Measurements from ENCODE around the gene NOC2L.
A peak's percentile ranks its signal among the peaks of the same experiment; 100 is the strongest.

Gene NOC2L

DNA sequence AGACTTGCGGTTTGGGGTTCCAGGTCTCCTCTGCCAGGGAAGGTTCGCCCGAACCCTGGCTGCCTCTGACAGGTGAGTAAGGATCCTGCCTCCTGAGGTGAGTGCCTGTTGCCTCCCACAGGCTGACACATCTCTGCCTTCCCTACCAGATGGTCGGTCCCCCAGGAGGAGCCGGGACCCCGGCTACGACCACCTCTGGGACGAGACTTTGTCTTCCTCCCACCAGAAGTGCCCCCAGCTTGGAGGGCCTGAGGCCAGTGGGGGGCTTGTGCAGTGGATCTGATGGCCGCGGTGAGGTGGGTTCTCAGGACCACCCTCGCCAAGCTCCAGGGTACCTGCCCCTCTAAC, 15.2 kb upstream of the NOC2L start:
- Mint-ChIP-seq H3K4me1 (peaks cover 3% of the 10 kb centered on the region), H3K27ac (no peak overlapping the region), H3K27me3 (peaks cover 22% of the 10 kb centered on the region), H3K9me3 (no peaks in the 10 kb centered on the region), H3K4me3 (no peak overlapping the region), H3K36me3 (peaks cover 4% of the 10 kb centered on the region)
- DNase-seq (ENCODE audit: low spot score in 2 of 2) (no peak), ATAC-seq (ENCODE audit: low read depth) (no peak)

DNA sequence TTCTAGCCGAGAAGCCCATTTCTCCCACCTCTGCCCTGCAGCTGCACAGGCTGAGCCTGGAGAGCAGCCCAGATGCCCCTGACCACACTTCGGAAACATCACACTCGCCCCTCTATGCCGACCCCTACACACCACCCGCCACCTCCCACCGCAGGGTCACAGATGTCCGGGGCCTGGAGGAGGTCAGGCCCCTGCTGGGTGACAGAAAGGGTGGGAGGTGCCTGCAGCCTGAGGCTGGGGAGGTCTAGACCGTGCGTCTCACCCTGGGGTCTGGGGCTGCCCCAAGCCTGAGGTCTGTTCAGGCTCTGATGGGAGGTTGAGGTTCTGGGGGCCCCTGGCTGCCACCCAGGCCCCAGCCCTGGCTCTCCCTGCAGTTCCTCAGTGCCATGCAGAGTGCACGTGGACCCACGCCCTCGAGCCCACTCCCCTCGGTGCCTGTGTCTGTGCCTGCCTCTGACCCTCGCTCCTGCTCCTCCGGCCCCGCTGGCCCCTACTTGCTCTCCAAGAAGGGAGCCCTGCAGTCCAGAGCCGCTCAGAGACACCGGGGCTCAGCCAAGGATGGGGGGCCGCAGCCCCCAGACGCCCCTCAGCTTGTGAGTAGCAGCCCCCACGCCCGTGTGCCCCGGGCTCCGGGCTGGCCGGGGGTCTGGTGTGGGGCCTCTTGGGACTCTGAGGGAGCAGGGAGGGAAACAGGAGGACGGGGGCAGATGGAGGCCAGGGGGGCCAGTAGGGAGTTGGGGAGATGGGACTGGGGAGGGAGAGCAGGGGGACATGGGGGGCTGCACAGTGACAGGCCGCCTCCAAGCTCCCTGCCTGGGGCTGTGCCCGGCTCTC, 14.6 kb upstream of the NOC2L start:
- H3K27ac Mint-ChIP-seq = no peak overlapping the region
- peaks cover 23% of the 10 kb centered on the region for H3K27me3 Mint-ChIP-seq
- peaks cover 3% of the 10 kb centered on the region for H3K4me1 Mint-ChIP-seq
- DNase-seq (ENCODE audit: low spot score in 2 of 2) (no peak), ATAC-seq (ENCODE audit: low read depth) (no peak)
- H3K4me3 Mint-ChIP-seq = no peak overlapping the region
- peaks cover 4% of the 10 kb centered on the region for H3K36me3 Mint-ChIP-seq
- H3K9me3 Mint-ChIP-seq = no peaks in the 10 kb centered on the region

DNA sequence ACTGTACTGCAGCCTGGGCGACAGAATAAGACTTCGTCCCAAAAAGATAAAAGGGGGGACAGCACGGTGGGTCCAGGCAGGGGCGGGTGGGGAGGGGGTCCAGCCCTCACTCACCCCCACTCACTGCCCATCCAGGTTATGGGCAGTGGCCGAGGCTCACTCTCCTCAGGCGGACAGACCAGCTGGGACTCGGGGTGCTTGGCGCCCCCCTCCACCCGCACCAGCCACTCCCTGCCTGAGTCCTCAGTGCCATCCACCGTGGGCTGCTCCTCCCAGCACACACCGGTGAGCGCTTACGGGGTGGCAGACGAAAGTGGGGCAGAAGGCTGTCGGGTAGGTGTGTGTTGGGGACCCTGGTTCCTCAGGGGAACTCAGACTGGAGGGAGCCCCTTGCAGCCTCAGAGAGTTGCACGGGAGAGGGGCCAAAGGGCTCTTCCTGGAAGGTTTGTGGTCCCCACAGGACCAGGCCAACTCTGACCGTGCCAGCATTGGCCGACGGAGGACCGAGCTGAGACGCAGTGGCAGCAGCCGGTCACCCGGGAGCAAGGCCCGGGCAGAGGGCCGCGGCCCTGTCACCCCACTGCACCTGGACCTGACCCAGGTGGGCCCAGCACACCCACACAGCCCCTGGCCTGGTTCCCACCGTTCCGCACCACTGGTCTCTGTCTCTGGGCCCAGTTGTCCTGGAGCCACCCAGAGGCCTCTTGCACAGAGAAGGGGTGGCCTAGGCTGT, 13.8 kb upstream of the NOC2L start:
- DNase-seq (ENCODE audit: low spot score in 2 of 2) (no peak), ATAC-seq (ENCODE audit: low read depth) (no peak)
- Mint-ChIP-seq H3K4me3 (no peak overlapping the region), H3K9me3 (no peaks in the 10 kb centered on the region), H3K27ac (no peak overlapping the region), H3K27me3 (peaks cover 23% of the 10 kb centered on the region), H3K4me1 (peaks cover 3% of the 10 kb centered on the region), H3K36me3 (no peaks in the 10 kb centered on the region)

DNA sequence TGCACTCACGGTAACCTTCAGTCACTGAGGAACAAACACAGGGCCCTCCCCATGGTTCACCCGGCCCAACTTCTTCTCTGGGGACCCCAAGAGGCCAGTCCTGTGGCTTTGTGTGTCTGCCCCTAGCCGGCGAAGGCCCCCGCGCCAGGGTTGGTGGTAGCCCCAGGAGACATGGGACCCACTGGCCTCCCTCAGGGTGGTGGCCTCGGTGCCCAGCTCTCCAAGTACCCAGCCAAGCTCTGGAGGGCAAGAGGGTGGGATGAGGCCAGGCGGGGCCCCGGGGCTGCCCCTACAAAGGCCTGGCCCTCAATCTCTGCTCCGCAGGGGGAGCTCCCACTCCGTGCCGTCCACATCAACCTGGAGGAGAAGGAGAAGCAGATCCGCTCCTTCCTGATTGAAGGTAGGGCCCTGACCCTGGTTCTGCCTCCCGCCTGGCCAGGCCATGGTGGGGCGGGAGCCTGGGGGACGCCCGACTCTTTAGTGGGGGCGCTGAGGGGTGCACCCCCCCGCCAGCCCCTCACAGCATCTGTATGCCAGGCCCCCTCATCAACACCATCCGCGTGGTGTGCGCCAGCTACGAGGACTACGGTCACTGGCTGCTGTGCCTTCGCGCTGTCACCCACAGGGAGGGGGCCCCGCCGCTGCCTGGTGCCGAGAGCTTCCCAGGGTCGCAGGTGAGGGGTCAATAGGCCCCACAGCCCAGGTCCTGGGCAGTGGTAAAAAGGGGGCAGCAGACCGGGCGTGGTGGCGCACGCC, 12.9 kb upstream of the NOC2L start:
- Mint-ChIP-seq H3K9me3 (no peaks in the 10 kb centered on the region), H3K36me3 (no peaks in the 10 kb centered on the region), H3K27ac (no peak overlapping the region), H3K27me3 (peaks cover 23% of the 10 kb centered on the region), H3K4me3 (no peak overlapping the region), H3K4me1 (peaks cover 3% of the 10 kb centered on the region)
- DNase-seq (ENCODE audit: low spot score in 2 of 2) (no peak), ATAC-seq (ENCODE audit: low read depth) (no peak)

DNA sequence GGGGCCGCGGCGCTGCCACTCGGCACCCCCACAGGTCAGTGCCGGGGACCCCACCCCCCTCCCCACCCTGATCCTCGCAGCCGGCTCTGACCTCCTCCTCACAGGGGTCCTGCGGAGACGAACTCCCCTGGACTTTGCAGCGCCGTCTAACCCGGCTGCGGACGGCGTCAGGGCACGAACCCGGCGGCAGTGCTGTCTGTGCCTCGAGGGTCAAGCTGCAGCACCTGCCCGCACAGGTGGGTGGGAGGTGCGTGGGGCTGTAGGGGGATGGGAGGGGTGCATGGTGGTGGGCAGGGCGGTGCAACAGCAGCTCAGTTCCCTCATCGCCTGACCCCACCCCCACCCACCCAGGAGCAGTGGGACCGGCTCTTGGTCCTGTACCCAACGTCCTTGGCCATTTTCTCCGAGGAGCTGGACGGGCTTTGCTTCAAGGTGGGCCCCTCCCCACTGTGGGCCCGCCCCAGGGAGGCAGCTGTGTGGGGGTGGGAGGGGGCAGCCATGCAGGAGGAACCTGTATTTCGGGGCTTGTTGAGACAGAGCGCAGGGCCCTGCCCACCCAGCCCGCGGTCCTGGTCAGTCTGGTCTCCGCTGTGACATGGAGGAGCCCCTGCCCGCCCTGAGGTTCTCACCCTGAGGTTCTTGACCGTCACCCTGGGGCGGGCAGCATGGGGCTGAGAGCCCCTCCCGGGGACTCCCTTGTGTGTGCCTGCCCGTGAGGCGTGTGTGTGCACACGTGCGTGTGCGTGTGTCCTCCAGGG, 12.1 kb upstream of the NOC2L start:
- H3K36me3 Mint-ChIP-seq = no peaks in the 10 kb centered on the region
- H3K4me1 Mint-ChIP-seq = peaks cover 3% of the 10 kb centered on the region
- H3K27me3 Mint-ChIP-seq = peaks cover 23% of the 10 kb centered on the region
- H3K4me3 Mint-ChIP-seq = no peak overlapping the region
- no peak for DNase-seq (ENCODE audit: low spot score in 2 of 2)
- H3K9me3 Mint-ChIP-seq = no peaks in the 10 kb centered on the region
- H3K27ac Mint-ChIP-seq = no peak overlapping the region
- ATAC-seq (ENCODE audit: low read depth) = no peak

DNA sequence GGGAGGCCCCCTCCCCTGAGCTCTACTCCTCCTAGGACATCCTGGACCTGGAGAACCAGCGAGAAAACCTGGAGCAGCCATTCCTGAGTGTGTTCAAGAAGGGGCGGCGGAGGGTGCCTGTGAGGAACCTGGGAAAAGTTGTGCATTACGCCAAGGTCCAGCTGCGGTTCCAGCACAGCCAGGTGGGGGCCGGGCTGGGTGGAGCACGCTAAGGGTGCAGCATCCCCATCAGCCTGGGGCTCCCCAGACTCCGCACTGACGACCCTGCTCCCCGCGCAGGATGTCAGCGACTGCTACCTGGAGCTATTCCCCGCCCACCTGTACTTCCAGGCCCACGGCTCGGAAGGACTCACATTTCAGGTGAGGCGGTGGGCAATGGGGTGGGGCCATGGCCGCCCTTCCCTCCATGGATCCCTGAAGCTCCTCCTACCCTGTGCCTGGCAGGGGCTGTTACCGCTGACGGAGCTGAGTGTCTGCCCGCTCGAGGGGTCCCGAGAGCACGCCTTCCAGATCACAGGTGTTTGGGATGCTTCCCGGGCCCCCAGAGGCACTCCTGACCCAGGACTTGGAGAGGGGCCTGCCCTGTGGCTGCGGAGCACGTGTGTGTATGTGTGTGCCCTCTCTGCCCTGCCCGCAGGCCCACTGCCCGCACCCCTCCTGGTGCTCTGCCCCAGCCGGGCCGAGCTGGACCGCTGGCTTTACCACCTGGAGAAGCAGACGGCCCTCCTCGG, 11.4 kb upstream of the NOC2L start:
- ATAC-seq (ENCODE audit: low read depth) (no peak), DNase-seq (ENCODE audit: low spot score in 2 of 2) (no peak)
- H3K9me3 Mint-ChIP-seq = no peaks in the 10 kb centered on the region
- H3K27me3 Mint-ChIP-seq = peaks cover 19% of the 10 kb centered on the region
- no peak overlapping the region for H3K4me3 Mint-ChIP-seq
- no peak overlapping the region for H3K27ac Mint-ChIP-seq
- H3K36me3 Mint-ChIP-seq = no peaks in the 10 kb centered on the region
- peaks cover 3% of the 10 kb centered on the region for H3K4me1 Mint-ChIP-seq

DNA sequence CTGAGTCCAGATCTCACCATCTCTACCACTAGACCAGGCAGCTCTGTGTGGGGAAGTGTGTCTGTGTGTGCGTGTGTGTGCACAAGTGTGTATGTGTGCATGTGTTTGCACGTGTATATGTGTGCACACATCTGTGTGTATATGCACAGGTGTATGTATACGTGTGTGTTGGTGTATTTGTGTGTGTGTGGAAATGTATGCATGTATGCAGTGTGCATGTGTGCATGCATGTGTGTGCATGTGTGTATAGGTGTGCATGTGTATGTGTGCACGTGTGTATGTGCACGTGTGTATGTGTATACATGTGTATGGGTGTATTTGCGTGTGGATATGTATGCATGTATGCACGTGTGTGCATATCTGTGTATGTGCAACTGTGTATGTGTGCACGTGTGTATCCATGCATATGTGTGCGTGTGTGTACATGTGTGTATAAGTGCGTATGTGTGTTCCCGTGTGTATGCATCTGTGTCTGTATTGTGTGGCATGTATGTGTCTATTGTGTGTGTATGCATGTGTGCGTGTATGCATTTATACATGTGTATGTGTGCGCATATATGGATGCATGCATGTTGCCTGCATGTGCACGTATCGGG, 10.3 kb upstream of the NOC2L start:
- no peak for ATAC-seq (ENCODE audit: low read depth)
- H3K4me3 Mint-ChIP-seq = no peak overlapping the region
- peaks cover 1% of the 10 kb centered on the region for H3K36me3 Mint-ChIP-seq
- H3K27ac Mint-ChIP-seq = no peak overlapping the region
- no peaks in the 10 kb centered on the region for H3K9me3 Mint-ChIP-seq
- H3K27me3 Mint-ChIP-seq = peaks cover 14% of the 10 kb centered on the region
- peaks cover 3% of the 10 kb centered on the region for H3K4me1 Mint-ChIP-seq
- no peak for DNase-seq (ENCODE audit: low spot score in 2 of 2)

DNA sequence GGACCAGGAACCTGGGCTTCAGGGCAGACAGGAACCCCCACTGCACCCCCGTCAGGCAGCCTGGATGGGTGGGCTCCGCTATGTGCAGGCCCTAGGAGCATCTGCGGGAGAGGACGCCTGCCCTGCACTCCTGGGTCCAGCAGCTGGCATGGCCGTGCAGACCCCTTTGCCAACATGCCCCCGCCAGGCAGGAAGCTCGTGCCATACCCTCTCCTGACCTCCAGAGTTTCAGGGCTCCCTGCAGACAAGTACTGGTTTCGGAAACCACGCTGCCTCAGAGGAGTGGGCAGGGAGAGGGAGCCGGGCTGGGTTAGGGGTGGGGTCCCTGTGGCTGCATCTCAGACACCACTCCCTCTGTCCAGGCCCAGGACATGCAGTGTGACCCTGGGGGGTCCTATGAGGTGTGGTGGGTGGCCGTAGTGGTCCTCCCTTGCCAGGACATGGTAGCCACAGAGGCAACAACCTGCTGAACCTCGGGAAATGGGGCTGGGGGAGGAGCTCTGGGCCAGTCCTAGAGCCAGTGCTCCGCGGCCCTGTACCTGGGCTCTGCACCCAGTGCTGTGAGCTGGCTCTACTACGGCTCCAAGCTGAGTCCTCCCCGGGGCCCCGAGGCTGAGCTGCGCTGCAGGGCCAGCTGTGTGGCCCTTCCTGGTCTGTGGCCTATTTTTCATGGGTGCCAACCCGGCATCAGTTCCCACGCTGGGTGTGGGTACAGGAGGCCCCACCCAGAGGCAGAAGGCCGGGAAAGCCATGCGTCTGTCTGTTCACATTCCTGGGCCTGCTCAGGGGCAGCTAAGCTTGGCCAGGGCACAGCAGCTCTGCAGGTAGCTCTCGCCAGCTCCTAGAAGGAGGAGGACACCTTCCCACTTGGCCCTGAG, 8.6 kb upstream of the NOC2L start:
- Mint-ChIP-seq H3K27me3 (peaks cover 11% of the 10 kb centered on the region), H3K9me3 (no peaks in the 10 kb centered on the region), H3K4me3 (peak overlapping the region; percentile 37), H3K27ac (no peak overlapping the region), H3K4me1 (peaks cover 3% of the 10 kb centered on the region), H3K36me3 (peaks cover 1% of the 10 kb centered on the region)
- ATAC-seq (ENCODE audit: low read depth) (no peak), DNase-seq (ENCODE audit: low spot score in 2 of 2) (no peak)

DNA sequence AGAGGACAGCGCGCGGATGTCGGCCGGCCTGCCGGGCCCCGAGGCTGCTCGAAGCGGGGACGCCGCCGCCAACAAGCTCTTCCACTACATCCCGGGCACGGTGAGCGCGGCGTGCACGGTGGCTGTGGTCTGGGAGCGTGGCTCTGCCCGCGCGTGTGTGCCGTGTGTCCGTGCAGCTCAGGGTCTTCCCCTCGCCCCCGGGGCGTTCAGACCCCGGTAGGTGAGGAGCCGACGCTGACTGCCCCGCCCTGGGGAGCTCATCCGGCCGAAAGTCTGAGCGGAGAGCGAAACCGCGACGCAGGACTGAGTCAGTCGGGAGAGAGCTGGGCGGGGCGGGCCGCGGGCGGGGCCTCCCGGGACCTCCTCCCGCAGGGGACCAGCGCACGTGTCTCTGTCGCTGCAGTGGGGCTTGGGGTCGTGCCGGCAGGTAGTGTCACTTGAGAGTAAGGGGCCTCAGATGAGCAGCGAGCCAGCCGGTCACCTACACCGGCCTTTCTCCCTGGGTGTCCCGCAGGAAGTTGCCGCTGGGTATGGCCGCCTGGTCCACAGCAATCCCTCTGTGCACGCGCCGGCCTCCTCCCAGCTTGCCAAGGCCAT, 7.7 kb upstream of the NOC2L start:
- Mint-ChIP-seq H3K4me3 (peak overlapping the region; percentile 77), H3K27me3 (peaks cover 11% of the 10 kb centered on the region), H3K36me3 (peaks cover 1% of the 10 kb centered on the region), H3K27ac (no peak overlapping the region), H3K4me1 (peaks cover 6% of the 10 kb centered on the region), H3K9me3 (no peaks in the 10 kb centered on the region)
- peak; percentile 81 for ATAC-seq (ENCODE audit: low read depth)
- peak in 1 of 2 donors; percentile 44 for DNase-seq (ENCODE audit: low spot score in 2 of 2)

DNA sequence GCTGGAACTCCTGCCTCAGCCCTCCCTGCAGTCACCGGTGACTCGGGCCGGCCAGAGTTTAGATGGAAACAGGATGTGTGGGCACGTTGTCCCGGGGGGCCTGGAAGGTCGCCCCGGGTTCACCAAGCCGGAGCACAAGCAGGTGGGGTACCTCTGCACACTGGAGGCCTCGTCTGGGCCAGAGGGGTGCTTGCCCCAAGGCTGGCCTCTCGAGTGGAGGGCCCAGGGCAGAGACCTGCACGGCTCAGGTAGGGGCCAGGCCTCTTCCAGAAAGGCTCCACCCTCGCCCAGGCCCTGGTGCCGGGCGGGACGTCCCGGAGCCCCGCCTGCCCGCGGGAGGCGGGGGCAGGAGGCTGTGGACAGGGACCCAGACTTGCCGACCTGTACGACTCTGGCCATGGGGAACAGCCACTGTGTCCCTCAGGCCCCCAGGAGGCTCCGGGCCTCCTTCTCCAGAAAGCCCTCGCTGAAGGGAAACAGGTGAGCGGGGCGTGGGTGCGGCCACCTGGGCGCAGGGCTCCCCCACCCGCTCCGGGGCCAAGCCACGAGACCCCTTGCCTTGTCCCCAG, 7.2 kb upstream of the NOC2L start, which contains the start of gene PLEKHN1:
TSS of gene PLEKHN1 (plus strand) at position 348 of the 569 bp plus-strand sequence. CDS start at position 398, 50 bp downstream.
- no peak within 1 kb of the TSS for H3K27ac Mint-ChIP-seq
- H3K9me3 Mint-ChIP-seq = no peaks in the 10 kb centered on the region
- H3K36me3 Mint-ChIP-seq = peaks cover 1% of the 10 kb centered on the region
- H3K4me1 Mint-ChIP-seq = peaks cover 6% of the 10 kb centered on the region
- DNase-seq (ENCODE audit: low spot score in 2 of 2) = no peak
- peak within 1 kb of the TSS; percentile 77 for H3K4me3 Mint-ChIP-seq
- H3K27me3 Mint-ChIP-seq = peaks cover 11% of the 10 kb centered on the region
- ATAC-seq (ENCODE audit: low read depth) = peak; percentile 54

DNA sequence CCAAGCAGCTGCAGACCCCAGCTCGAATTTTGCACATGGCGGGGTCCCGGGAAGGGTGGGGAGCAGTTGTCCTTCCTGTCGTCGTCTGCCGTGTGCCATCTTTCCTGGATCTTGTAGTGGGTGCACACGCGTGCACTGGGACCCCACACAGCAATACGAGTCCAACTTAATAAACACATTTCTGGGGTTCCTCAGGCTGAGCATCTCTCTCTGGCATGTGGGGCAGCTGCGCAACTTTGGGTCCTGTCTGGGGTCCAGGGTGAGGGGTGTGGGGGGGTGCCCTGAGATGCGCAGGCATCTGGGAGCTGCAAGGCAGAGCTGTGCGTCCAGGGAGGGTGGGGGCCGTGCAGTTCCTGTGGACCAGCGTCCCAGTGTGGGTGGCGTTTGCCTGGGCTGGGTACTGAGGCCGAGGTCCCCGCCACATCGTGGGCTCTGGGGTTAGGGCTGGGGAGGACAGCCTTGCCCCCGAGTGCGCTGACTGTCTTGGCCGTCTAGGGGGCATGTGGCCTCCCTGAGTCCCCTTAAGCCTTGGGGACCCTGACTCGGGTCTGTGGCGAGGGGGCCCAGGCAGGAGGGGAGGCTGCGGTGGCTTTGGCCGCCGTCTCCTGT, 6.6 kb upstream of the NOC2L start:
- Mint-ChIP-seq H3K9me3 (no peaks in the 10 kb centered on the region), H3K27ac (no peak overlapping the region), H3K4me3 (peak overlapping the region; percentile 60), H3K27me3 (peaks cover 11% of the 10 kb centered on the region), H3K36me3 (peaks cover 1% of the 10 kb centered on the region), H3K4me1 (peaks cover 6% of the 10 kb centered on the region)
- DNase-seq (ENCODE audit: low spot score in 2 of 2) = no peak
- ATAC-seq (ENCODE audit: low read depth) = no peak

All from memory B cell (primary cell).